HG03175 (cell line): Measurements from ENCODE around the gene DMRT1.
A peak's percentile ranks its signal among the peaks of the same experiment; 100 is the strongest.
"Not testable (repeated sequence)": the region's sequence is repeated elsewhere in the genome, so short reads cannot be mapped to it uniquely, and the experiment has no call there.

Source experiments
- ATAC-seq: cut with Tn5 transposase; IDR thresholded peaks from one replicate; pipeline ENCODE4 v1.9.1; 2021; ENCODE audit warnings: mild to moderate bottlenecking, moderate library complexity; ENCODE audit not compliant: unreplicated experiment

The DMRT1 gene

GRCh38 chr9:859251-859650 lies 17.8 kb downstream of the DMRT1 start:
- ATAC-seq, result peak; percentile 100

- no peak for ATAC-seq
Observed at GRCh38 chr9:860706-861105, 19.2 kb downstream of the DMRT1 start.

- not testable (repeated sequence) for ATAC-seq
Observed at GRCh38 chr9:861525-861924, 20.0 kb downstream of the DMRT1 start.

- ATAC-seq, result no peak
Observed at GRCh38 chr9:875119-875962, 33.8 kb downstream of the DMRT1 start.

GRCh38 chr9:876425-876824 lies 34.9 kb downstream of the DMRT1 start:
- no peak for ATAC-seq

- ATAC-seq, result no peak
Observed at GRCh38 chr9:878239-878638, 36.7 kb downstream of the DMRT1 start.

GRCh38 chr9:880725-881124 lies 39.2 kb downstream of the DMRT1 start:
- no peak for ATAC-seq

GRCh38 chr9:882416-882924 lies 41.0 kb downstream of the DMRT1 start:
- ATAC-seq, result no peak

GRCh38 chr9:883011-883410 lies 41.5 kb downstream of the DMRT1 start:
- ATAC-seq, result no peak

GRCh38 chr9:886886-887285 lies 45.4 kb downstream of the DMRT1 start:
- ATAC-seq, result no peak

GRCh38 chr9:892123-892522 lies 50.6 kb downstream of the DMRT1 start:
- ATAC-seq, result no peak

- no peak for ATAC-seq
Observed at GRCh38 chr9:893115-893514, 51.6 kb downstream of the DMRT1 start.

GRCh38 chr9:893843-894420 lies 52.4 kb downstream of the DMRT1 start:
- ATAC-seq, result peak; percentile 99

- peak; percentile 50 for ATAC-seq
Observed at GRCh38 chr9:899440-900184, 58.1 kb downstream of the DMRT1 start.

GRCh38 chr9:903886-904285 lies 62.4 kb downstream of the DMRT1 start:
- no peak for ATAC-seq

GRCh38 chr9:905906-906305 lies 64.4 kb downstream of the DMRT1 start:
- ATAC-seq, result no peak

GRCh38 chr9:908536-909205 lies 67.2 kb downstream of the DMRT1 start:
- ATAC-seq, result no peak

- ATAC-seq, result no peak
Observed at GRCh38 chr9:911005-911404, 69.5 kb downstream of the DMRT1 start.

GRCh38 chr9:912776-913175 lies 71.3 kb downstream of the DMRT1 start:
- no peak for ATAC-seq

- ATAC-seq, result not testable (repeated sequence)
Observed at GRCh38 chr9:913526-913925, 72.0 kb downstream of the DMRT1 start.

GRCh38 chr9:917730-918129 lies 76.2 kb downstream of the DMRT1 start:
- ATAC-seq, result no peak
